Measurements from ENCODE around the gene CISH.

The CISH gene

GRCh38 chr3:50656417-50657195 lies 45.0 kb upstream of the CISH start:
- H3K4me3 ChIP-seq (replicated peaks in 1 of 2; ENCODE audit: low read depth in 2 of 2, low read length in 2 of 2): no peak overlapping the region
- DNase-seq (ENCODE audit: low read depth in 2 of 2): no peak
- no peak for TF ChIP-seq CTCF (IDR thresholded peaks at IDR 0.05; ENCODE audit: low read depth, low read length)

- no peak overlapping the region for H3K4me3 ChIP-seq (replicated peaks in 1 of 2; ENCODE audit: low read depth in 2 of 2, low read length in 2 of 2)
- peak in 1 of 2 donors; percentile 22 for DNase-seq (ENCODE audit: low read depth in 2 of 2)
- TF ChIP-seq CTCF (IDR thresholded peaks at IDR 0.05; ENCODE audit: low read depth, low read length): no peak
These were observed 43.6 kb upstream of the CISH start for GRCh38 chr3:50655009-50655830.

- H3K4me3 ChIP-seq (replicated peaks in 1 of 2; ENCODE audit: low read depth in 2 of 2, low read length in 2 of 2): no peak overlapping the region
- TF ChIP-seq CTCF (IDR thresholded peaks at IDR 0.05; ENCODE audit: low read depth, low read length): no peak
- DNase-seq (ENCODE audit: low read depth in 2 of 2): no peak
These were observed 42.5 kb upstream of the CISH start for GRCh38 chr3:50653937-50654595.

- peak; percentile 21 for TF ChIP-seq CTCF (IDR thresholded peaks at IDR 0.05; ENCODE audit: low read depth, low read length)
- H3K4me3 ChIP-seq (replicated peaks in 1 of 2; ENCODE audit: low read depth in 2 of 2, low read length in 2 of 2): no peak overlapping the region
- DNase-seq (ENCODE audit: low read depth in 2 of 2): peak; percentile 27 to 33
These were observed 41.1 kb upstream of the CISH start for GRCh38 chr3:50652709-50653108.

GRCh38 chr3:50651920-50652529 lies 40.5 kb upstream of the CISH start:
- no peak for TF ChIP-seq CTCF (IDR thresholded peaks at IDR 0.05; ENCODE audit: low read depth, low read length)
- H3K4me3 ChIP-seq (replicated peaks in 1 of 2; ENCODE audit: low read depth in 2 of 2, low read length in 2 of 2): no peak overlapping the region
- DNase-seq (ENCODE audit: low read depth in 2 of 2): no peak

- DNase-seq (ENCODE audit: low read depth in 2 of 2): no peak
- no peak for TF ChIP-seq CTCF (IDR thresholded peaks at IDR 0.05; ENCODE audit: low read depth, low read length)
- no peak overlapping the region for H3K4me3 ChIP-seq (replicated peaks in 1 of 2; ENCODE audit: low read depth in 2 of 2, low read length in 2 of 2)
These were observed 39.9 kb upstream of the CISH start for GRCh38 chr3:50651445-50651844.
